Breast epithelium (tissue), 4 donors: ENCODE measurements around the gene A3GALT2. TPM values are rescaled to one million over a fixed set of nuclear protein-coding genes. Genes with fewer than 3 reads are reported as not detected.

ENCODE experiments used
- DNase-seq, 2 donors: peaks; one replicate each; pipeline ENCODE4 v3.0.0-alpha.2; 2019; ENCODE audit warnings: low spot score in 2 of 2
- H3K27ac ChIP-seq, 2 donors: fragments of 200-600 bp; sonication (generic) in 1 of 2; one replicate each; pipeline ENCODE4 v1.5.1; 2016 to 2019; ENCODE audit warnings: mild to moderate bottlenecking in 1 of 2
- H3K27me3 ChIP-seq, 2 donors: fragments of 200-600 bp; sonication (generic) in 1 of 2; one replicate each; pipeline versions ENCODE4 v1.5.1 to v1.6.0; 2017 to 2019; ENCODE audit warnings: control low read depth in 1 of 2, mild to moderate bottlenecking in 1 of 2
- H3K36me3 ChIP-seq: fragments of 200-600 bp; one replicate; pipeline ENCODE4 v1.5.1; 2019
- H3K4me1 ChIP-seq, 2 donors: fragments of 200-600 bp; sonication (generic); one replicate each; pipeline ENCODE4 v1.5.1; 2016 to 2019; ENCODE audit warnings: control low read depth in 1 of 2
- H3K4me3 ChIP-seq, 3 donors: fragments of 200-600 bp; sonication (generic); 1 replicate in 2 of 3; 2 replicates in 1 of 3; pipeline ENCODE4 v1.5.1; 2016 to 2019; ENCODE audit warnings: mild to moderate bottlenecking in 3 of 3, moderate library complexity in 2 of 3
- H3K9me3 ChIP-seq, 2 donors: fragments of 200-600 bp; sonication (generic) in 1 of 2; one replicate each; pipeline ENCODE4 v1.5.1; 2016 to 2019; ENCODE audit warnings: control low read depth in 1 of 2
- CTCF ChIP-seq, 3 donors: fragments of 450-650 bp; IDR thresholded peaks; one replicate each; pipeline ENCODE4 v1.5.1; 2016 to 2017; ENCODE audit warnings: antibody characterized with exemption in 3 of 3, mild to moderate bottlenecking in 3 of 3, moderate library complexity in 3 of 3
- POLR2A ChIP-seq: fragments of 450-650 bp; IDR thresholded peaks from one replicate; pipeline ENCODE4 v1.6.1; 2016; ENCODE audit warnings: antibody characterized with exemption, mild to moderate bottlenecking, moderate library complexity
- POLR2AphosphoS5 ChIP-seq, 3 donors: sonication (generic); formaldehyde crosslinking; IDR thresholded peaks; one replicate each; pipeline ENCODE4 v1.6.1; 2017; ENCODE audit warnings: antibody characterized with exemption in 3 of 3
- intact Hi-C: fragments of 100-400 bp; cut with DNase I; formaldehyde crosslinking; loops from one replicate; pipeline ENCODE4 v1.15.1; 2023; ENCODE audit warnings: low total_unique reads
- total RNA-seq, 3 donors: library from RNA; depleted of rRNA; stranded (reverse); fragments of >200 nt; gene quantifications; one replicate each; pipeline ENCODE4 v1.1.0, GENCODE V29; 2016

A3GALT2 gene
- total RNA-seq, 3 donors from 2014 or later = not detected

- TF ChIP-seq CTCF (IDR thresholded peaks at IDR 0.05) (no peak), POLR2AphosphoS5 (IDR thresholded peaks at IDR 0.05) (no peak), POLR2A (no peak)
- H3K27ac ChIP-seq = peak overlapping the region; percentile 91 to 100
- peaks cover 0 to 7% of the 10 kb centered on the region in 2 donors for H3K4me1 ChIP-seq
- intact Hi-C loops = no loop called here
- no peaks in the 10 kb centered on the region for H3K27me3 ChIP-seq
- DNase-seq = no peak
- H3K4me3 ChIP-seq = peak overlapping the region; percentile 46 to 100 (median 94)
- H3K9me3 ChIP-seq = no peaks in the 10 kb centered on the region
- no peaks in the 10 kb centered on the region for H3K36me3 ChIP-seq
Measured at GRCh38 chr1:33350611-33351280, 29.8 kb upstream of the A3GALT2 start.

- Histone ChIP-seq H3K36me3 (no peaks in the 10 kb centered on the region), H3K27me3 (no peaks in the 10 kb centered on the region), H3K4me3 (peak overlapping the region; percentile 94 to 100 (median 97)), H3K9me3 (no peaks in the 10 kb centered on the region), H3K27ac (peak overlapping the region; percentile 98 to 100), H3K4me1 (peaks cover 0 to 10% of the 10 kb centered on the region in 2 donors)
- TF ChIP-seq POLR2AphosphoS5 (IDR thresholded peaks at IDR 0.05) (peak; percentile 57 to 75 (median 69)), POLR2A (peak; percentile 56), CTCF (IDR thresholded peaks at IDR 0.05) (no peak)
- intact Hi-C loops = no loop called here
- peak; percentile 76 to 86 for DNase-seq
Measured at GRCh38 chr1:33349778-33350610, 29.1 kb upstream of the A3GALT2 start.

GRCh38 chr1:33349081-33349759, 28.3 kb upstream of the A3GALT2 start:
- intact Hi-C loops = no loop called here
- Histone ChIP-seq H3K27ac (peak overlapping the region; percentile 98 to 100), H3K9me3 (no peaks in the 10 kb centered on the region), H3K36me3 (no peaks in the 10 kb centered on the region), H3K4me1 (peaks cover 0 to 18% of the 10 kb centered on the region in 2 donors), H3K27me3 (no peaks in the 10 kb centered on the region), H3K4me3 (peak overlapping the region; percentile 94 to 100 (median 97))
- no peak for DNase-seq
- TF ChIP-seq CTCF (IDR thresholded peaks at IDR 0.05) (no peak), POLR2AphosphoS5 (IDR thresholded peaks at IDR 0.05) (no peak), POLR2A (no peak)

GRCh38 chr1:33348676-33349080, 27.8 kb upstream of the A3GALT2 start:
- Histone ChIP-seq H3K4me1 (peaks cover 0 to 23% of the 10 kb centered on the region in 2 donors), H3K4me3 (peak overlapping the region; percentile 94 to 100 (median 97)), H3K36me3 (no peaks in the 10 kb centered on the region), H3K9me3 (no peaks in the 10 kb centered on the region), H3K27ac (peak overlapping the region; percentile 98 to 100), H3K27me3 (no peaks in the 10 kb centered on the region)
- intact Hi-C loops = no loop called here
- TF ChIP-seq POLR2A (no peak), CTCF (IDR thresholded peaks at IDR 0.05) (no peak), POLR2AphosphoS5 (IDR thresholded peaks at IDR 0.05) (no peak)
- DNase-seq = no peak
